H1 (cell line): ENCODE measurements around the gene MARCKS. TPM values are rescaled to one million over a fixed set of nuclear protein-coding genes. Genes with fewer than 3 reads are reported as not detected.

Experiments used
- CTCF ChIA-PET: fragments of 300-600 bp; sonication (Branson Sonifier 250); formaldehyde crosslinking; loops from one replicate; lab custom pipeline; 2021; ENCODE audit not compliant: partially characterized antibody; lab: Charles Lee
- POLR2A ChIA-PET: fragments of 300-600 bp; sonication (Branson Sonifier 250); formaldehyde crosslinking; loops from one replicate; lab custom pipeline; 2021; ENCODE audit warnings: inconsistent platforms; ENCODE audit not compliant: partially characterized antibody; lab: Charles Lee
- DNase-seq, 2 experiments: peaks; one replicate each; pipeline versions ENCODE4 v3.0.0 to v3.0.0-alpha.2; 2010 to 2022; ENCODE audit warnings: low spot score in 2 of 2, low read depth in 1 of 2, mixed read lengths in 1 of 2
- FAIRE-seq: peaks from 2 replicates; lab custom pipeline; 2011; peaks lifted over from hg19 to GRCh38; lab: Jason Lieb, UNC
- H2AFZ ChIP-seq: 2 replicates; pipeline ENCODE4 v1.8.1; 2012; ENCODE audit warnings: low read length, inconsistent platforms
- H2AK5ac ChIP-seq: 2 replicates; pipeline ENCODE4 v1.6.1; 2013; ENCODE audit warnings: low read depth, low read length
- H2BK120ac ChIP-seq: replicated peaks from 2 replicates; pipeline ENCODE3; 2013; ENCODE audit warnings: low read depth, low read length, inconsistent platforms
- H2BK12ac ChIP-seq: 2 replicates; pipeline ENCODE4 v1.6.1; 2013; ENCODE audit warnings: low read depth, low read length
- H2BK15ac ChIP-seq: 2 replicates; pipeline ENCODE4 v1.6.1; 2013; ENCODE audit warnings: low read length
- H2BK20ac ChIP-seq: 2 replicates; pipeline ENCODE4 v1.6.1; 2013; ENCODE audit warnings: low read length
- H2BK5ac ChIP-seq: 2 replicates; pipeline ENCODE4 v1.6.1; 2013; ENCODE audit warnings: low read depth, low read length
- H3K14ac ChIP-seq: 2 replicates; pipeline ENCODE4 v1.6.1; 2013; ENCODE audit warnings: inconsistent platforms; ENCODE audit not compliant: insufficient read length
- H3K18ac ChIP-seq: 2 replicates; pipeline ENCODE4 v1.6.1; 2013; ENCODE audit warnings: low read length; ENCODE audit errors: extremely low read depth
- H3K23ac ChIP-seq: 2 replicates; pipeline ENCODE4 v1.6.1; 2013; ENCODE audit warnings: inconsistent platforms; ENCODE audit not compliant: insufficient read length
- H3K23me2 ChIP-seq: 2 replicates; pipeline ENCODE4 v1.6.1; 2013; ENCODE audit warnings: low read depth, low read length
- H3K27ac ChIP-seq: 2 replicates; pipeline ENCODE4 v1.6.1; 2011; ENCODE audit warnings: low read depth, low read length, inconsistent platforms
- H3K27me3 ChIP-seq, 4 experiments: replicated peaks in 1 of 4; 1 replicate in 1 of 4; 2 replicates in 3 of 4; pipeline versions ENCODE4 v1.6.1 to v1.8.1; 2011 to 2013; ENCODE audit warnings: low read length in 3 of 4, mild to moderate bottlenecking in 3 of 4, inconsistent platforms in 2 of 4, mixed read lengths in 2 of 4, moderate library complexity in 1 of 4; ENCODE audit not compliant: control insufficient read depth in 3 of 4, insufficient read depth in 3 of 4; ENCODE audit errors: extremely low read depth in 1 of 4
- H3K36me3 ChIP-seq, 4 experiments: 2 replicates each; pipeline versions ENCODE4 v1.6.1 to v1.8.1; 2011 to 2013; ENCODE audit warnings: mild to moderate bottlenecking in 4 of 4, low read length in 3 of 4, moderate library complexity in 2 of 4, control low read depth in 1 of 4, inconsistent platforms in 1 of 4; ENCODE audit not compliant: insufficient read depth in 4 of 4, control insufficient read depth in 2 of 4
- H3K4ac ChIP-seq: replicated peaks from 2 replicates; pipeline ENCODE3; 2013; ENCODE audit warnings: low read length, low read depth, mixed read lengths, inconsistent platforms; ENCODE audit not compliant: insufficient read length
- H3K4me1 ChIP-seq, 4 experiments: replicated peaks in 1 of 4; 1 replicate in 1 of 4; 2 replicates in 3 of 4; pipeline versions ENCODE4 v1.6.1 to v1.8.1; 2011 to 2013; ENCODE audit warnings: low read length in 3 of 4, inconsistent platforms in 2 of 4, mixed read lengths in 1 of 4; ENCODE audit not compliant: insufficient read depth in 4 of 4, control insufficient read depth in 3 of 4
- H3K4me2 ChIP-seq, 2 experiments: 2 replicates each; pipeline versions ENCODE4 v1.6.1 to v1.8.1; 2011 to 2013; ENCODE audit warnings: low read depth in 2 of 2, low read length in 2 of 2, control low read depth in 1 of 2, inconsistent platforms in 1 of 2, mild to moderate bottlenecking in 1 of 2; ENCODE audit not compliant: insufficient read depth in 1 of 2
- H3K4me3 ChIP-seq, 4 experiments: fragments of 200-600, 300-600 bp in 1 of 4; sonication (generic), shearing (Covaris generic), sonication (Bioruptor Twin) in 1 of 4; 2 replicates each; pipeline versions ENCODE4 v1.5.1 to v1.8.1; 2011 to 2016; ENCODE audit warnings: low read length in 4 of 4, low read depth in 3 of 4, control low read depth in 2 of 4, inconsistent platforms in 2 of 4, mild to moderate bottlenecking in 2 of 4, mixed read lengths in 1 of 4, moderate library complexity in 1 of 4; ENCODE audit not compliant: insufficient read depth in 2 of 4; ENCODE audit errors: extremely low read depth in 1 of 4
- H3K56ac ChIP-seq: replicated peaks from 2 replicates; pipeline ENCODE3; 2013; ENCODE audit warnings: low read depth, mild to moderate bottlenecking, mixed read lengths, low read length, inconsistent platforms; ENCODE audit not compliant: insufficient read length
- H3K79me1 ChIP-seq: 2 replicates; pipeline ENCODE4 v1.6.1; 2013; ENCODE audit warnings: low read depth, low read length, control low read depth
- H3K79me2 ChIP-seq, 2 experiments: 2 replicates each; pipeline versions ENCODE4 v1.6.1 to v1.8.1; 2012 to 2013; ENCODE audit warnings: low read length in 2 of 2, mild to moderate bottlenecking in 2 of 2, inconsistent platforms in 1 of 2; ENCODE audit not compliant: insufficient read depth in 2 of 2, control insufficient read depth in 1 of 2
- H3K9ac ChIP-seq, 4 experiments: replicated peaks in 1 of 4; 1 replicate in 1 of 4; 2 replicates in 3 of 4; pipeline versions ENCODE4 v1.6.1 to v1.8.1; 2011 to 2013; ENCODE audit warnings: low read depth in 3 of 4, low read length in 3 of 4, control low read depth in 2 of 4, mild to moderate bottlenecking in 2 of 4, moderate library complexity in 2 of 4, inconsistent platforms in 1 of 4; ENCODE audit errors: extremely low read depth in 1 of 4
- H3K9me3 ChIP-seq, 2 experiments: 2 replicates each; pipeline versions ENCODE4 v1.6.1 to v1.8.1; 2012 to 2013; ENCODE audit warnings: mild to moderate bottlenecking in 2 of 2, moderate library complexity in 2 of 2, control low read depth in 1 of 2, inconsistent platforms in 1 of 2, low read depth in 1 of 2, low read length in 1 of 2, mixed read lengths in 1 of 2; ENCODE audit not compliant: insufficient read depth in 2 of 2
- H4K20me1 ChIP-seq, 2 experiments: replicated peaks in 1 of 2; 2 replicates each; pipeline versions ENCODE3 to v1.8.1; 2011 to 2013; ENCODE audit warnings: inconsistent platforms in 2 of 2, low read length in 2 of 2, mild to moderate bottlenecking in 1 of 2; ENCODE audit not compliant: insufficient read depth in 2 of 2, control insufficient read depth in 1 of 2
- H4K5ac ChIP-seq: 2 replicates; pipeline ENCODE4 v1.6.1; 2013; ENCODE audit warnings: low read length, low read depth, mixed read lengths, inconsistent platforms; ENCODE audit not compliant: insufficient read length
- H4K8ac ChIP-seq: 2 replicates; pipeline ENCODE4 v1.8.0; 2013; ENCODE audit warnings: mild to moderate bottlenecking, moderate library complexity, low read length, inconsistent platforms; ENCODE audit not compliant: insufficient read depth; ENCODE audit errors: extremely low read depth
- H4K91ac ChIP-seq: replicated peaks from 2 replicates; pipeline ENCODE3; 2013; ENCODE audit warnings: low read length, mixed read lengths, inconsistent platforms; ENCODE audit not compliant: insufficient read length
- CTCF ChIP-seq, 3 experiments: IDR thresholded peaks; 1 replicate in 2 of 3; 2 replicates in 1 of 3; pipeline versions ENCODE4 v1.5.1 to v1.6.1; 2011; ENCODE audit warnings: low read length in 3 of 3, mild to moderate bottlenecking in 3 of 3, inconsistent platforms in 2 of 3, low read depth in 1 of 3, moderate library complexity in 1 of 3; ENCODE audit not compliant: insufficient read depth in 1 of 3; ENCODE audit errors: control extremely low read depth in 1 of 3
- HDAC6 ChIP-seq: IDR thresholded peaks from one replicate; pipeline ENCODE4 v1.7.1; 2012; ENCODE audit warnings: low read depth, mild to moderate bottlenecking, inconsistent platforms, low read length, moderate library complexity
- NRF1 ChIP-seq: IDR thresholded peaks from 2 replicates; pipeline ENCODE4 v1.6.1; 2011; ENCODE audit warnings: mild to moderate bottlenecking, low read depth, low read length, improper control_type of control experiment
- POLR2A ChIP-seq, 2 experiments: IDR thresholded peaks; 1 replicate in 1 of 2; 2 replicates in 1 of 2; pipeline ENCODE4 v1.6.1; 2011; ENCODE audit warnings: low read depth in 2 of 2, low read length in 2 of 2, mild to moderate bottlenecking in 2 of 2; ENCODE audit errors: control extremely low read depth in 1 of 2
- SIN3A ChIP-seq, 2 experiments: IDR thresholded peaks in 1 of 2; conservative IDR thresholded peaks in 1 of 2; 2 replicates each; pipeline ENCODE4 v1.6.1; 2011 to 2012; ENCODE audit warnings: low read length in 2 of 2, improper control_type of control experiment in 1 of 2, low read depth in 1 of 2, mild to moderate bottlenecking in 1 of 2
- SP1 ChIP-seq: IDR thresholded peaks from 2 replicates; pipeline ENCODE4 v1.6.1; 2011; ENCODE audit warnings: low read depth, low read length
- YY1 ChIP-seq: IDR thresholded peaks from 2 replicates; pipeline ENCODE4 v1.6.1; 2011; ENCODE audit warnings: low read depth, mild to moderate bottlenecking, low read length
- WGBS, 2 experiments: shearing (Covaris generic) in 1 of 2; methylation state at CpG; one replicate each; pipeline versions ENCODE4 v1.1.6 to v1.1.7; 2013 to 2015; ENCODE audit warnings: low lambda C conversion rate in 2 of 2, mixed read lengths in 2 of 2, inconsistent platforms in 1 of 2, low coverage in 1 of 2, missing lambda C conversion rate in 1 of 2; ENCODE audit not compliant: insufficient replicate concordance in 2 of 2, insufficient coverage in 1 of 2, insufficient read length in 1 of 2; ENCODE audit errors: extremely low coverage in 1 of 2, missing lambda C conversion rate in 1 of 2; 5-methylcytosine and 5-hydroxymethylcytosine counted together
- polyA plus RNA-seq, 7 experiments: library from polyadenylated mRNA; depleted of rRNA in 3 of 7; stranded (reverse) in 5 of 7; unstranded in 2 of 7; fragments of >200 nt in 5 of 7; fragments of 200-250 nt in 2 of 7; gene quantifications; 1 replicate in 5 of 7; 2 replicates in 1 of 7; 4 replicates in 1 of 7; pipeline versions ENCODE4 v1.2.1 to v1.2.3, GENCODE V29; 2011 to 2013; ENCODE audit warnings: missing spikeins in 2 of 7, mixed read lengths in 2 of 7
- total RNA-seq: library from RNA; stranded (reverse); fragmentation: NEBNext Ultra II Directional; extraction: Animal tissue kit (Norgen Biotek cat#: 25700); gene quantifications from 2 replicates; pipeline ENCODE4 v1.2.1, GENCODE V29; 2021

MARCKS gene
- total and polyA plus RNA-seq, 2 of the 8 experiments (the other 6 are each of a cell fraction or from before 2014, with no cell fraction given), result 26.6 to 111 TPM

GRCh38 chr6:113876695-113877094 lies 19.6 kb downstream of the MARCKS start:
- no peak for FAIRE-seq
- Histone ChIP-seq H4K91ac (no peak overlapping the region), H3K36me3 (no peaks in the 10 kb centered on the region), H2BK120ac (no peak overlapping the region), H3K23ac (no peak overlapping the region)
- 94% methylated on average over 1 of the region's 1 CpG; no CpG with 5 or more reads in 1 of the 2 experiments for WGBS, 2 experiments
- TF ChIP-seq SIN3A (conservative IDR thresholded peaks at IDR 0.05 in 1 of 2, IDR thresholded peaks at IDR 0.05 in 1 of 2; ENCODE audit: low read depth in 1 of 2, low read length in 2 of 2) (no peak), SP1 (no peak), NRF1 (no peak), POLR2A (IDR thresholded peaks at IDR 0.05; ENCODE audit: control extremely low read depth in 1 of 2, low read depth in 2 of 2, low read length in 2 of 2) (no peak), YY1 (peak; percentile 85), HDAC6 (no peak), CTCF (IDR thresholded peaks at IDR 0.05; ENCODE audit: control extremely low read depth in 1 of 3, insufficient read depth in 1 of 3, low read depth in 1 of 3, low read length in 3 of 3) (peak in 2 of 3 experiments; percentile 6 to 13; a peak in 1 of 4 replicates)
- TF ChIP-seq, all 59 proteins: peak for 2
- Histone ChIP-seq H3K4me2 (no peak overlapping the region), H3K23me2 (no peaks in the 10 kb centered on the region), H3K4me1 (no peaks in the 10 kb centered on the region), H3K27ac (no peak overlapping the region), H3K4me3 (no peak overlapping the region), H4K5ac (no peak overlapping the region), H3K27me3 (no peaks in the 10 kb centered on the region), H2BK5ac (no peak overlapping the region), H2BK15ac (no peak overlapping the region), H2BK20ac (no peak overlapping the region), H2BK12ac (no peak overlapping the region), H3K14ac (no peak overlapping the region), H3K9ac (no peak overlapping the region), H2AK5ac (no peak overlapping the region), H3K79me1 (no peaks in the 10 kb centered on the region), H3K56ac (no peak overlapping the region), H3K18ac (no peak overlapping the region), H3K9me3 (no peaks in the 10 kb centered on the region), H3K4ac (no peak overlapping the region), H3K79me2 (no peaks in the 10 kb centered on the region), H2AFZ (peak overlapping the region; percentile 35; the same call in 1 of the 2 replicates), H4K20me1 (no peaks in the 10 kb centered on the region), H4K8ac (no peak overlapping the region)
- ChIA-PET CTCF (interaction anchor here (0.8 to 1.5 kb wide), 5 partner anchors 18 to 205 kb away, joined by 3 to 5 read pairs (median 4); no protein-coding TSS in a partner anchor), POLR2A (no interaction called here)
- DNase-seq, result no peak
